ENCODE results near the gene ARGFX. TPM values are rescaled to one million over a fixed set of nuclear protein-coding genes. Genes with fewer than 3 reads are reported as not detected.

Gene ARGFX
- polyA plus RNA-seq, 1 donor (not counting 4 experiments of a cell fraction or from before 2014, with no cell fraction given): not detected

- Histone ChIP-seq H3K4me1 (ENCODE audit: control insufficient read depth, extremely low read depth, insufficient read depth, low read length) (no peaks in the 10 kb centered on the region), H3K27me3 (ENCODE audit: control insufficient read depth, extremely low read depth, insufficient read depth, low read length) (no peaks in the 10 kb centered on the region), H3K79me2 (ENCODE audit: control insufficient read depth, insufficient read depth, low read length) (no peaks in the 10 kb centered on the region), H2AFZ (ENCODE audit: control insufficient read depth, low read length) (no peak overlapping the region), H3K9me1 (ENCODE audit: control insufficient read depth, extremely low read depth, insufficient read depth, low read length) (no peaks in the 10 kb centered on the region), H3K4me2 (ENCODE audit: control insufficient read depth, extremely low read depth, insufficient read depth, low read depth, low read length) (no peak overlapping the region), H3K9me3 (ENCODE audit: control insufficient read depth, low read depth, low read length) (no peaks in the 10 kb centered on the region), H3K9ac (ENCODE audit: control insufficient read depth, extremely low read depth, insufficient read depth, low read length) (no peak overlapping the region), H3K36me3 (ENCODE audit: control insufficient read depth in 2 of 2, extremely low read depth in 1 of 2, insufficient read depth in 2 of 2, low read length in 2 of 2) (no peaks in the 10 kb centered on the region), H3K4me3 (ENCODE audit: control insufficient read depth in 2 of 3, extremely low read depth in 1 of 3, insufficient read depth in 2 of 3, low read depth in 1 of 3, low read length in 3 of 3) (no peak overlapping the region), H4K20me1 (ENCODE audit: control insufficient read depth, extremely low read depth, insufficient read depth, low read length) (no peaks in the 10 kb centered on the region), H3K27ac (ENCODE audit: control insufficient read depth, insufficient read depth, low read length) (no peak overlapping the region)
- TF ChIP-seq EZH2 (IDR thresholded peaks at IDR 0.05; ENCODE audit: low read length) (no peak), CTCF (optimal IDR thresholded peaks at IDR 0.05 in 1 of 3, IDR thresholded peaks at IDR 0.05 in 1 of 3, conservative IDR thresholded peaks at IDR 0.05 in 1 of 3; ENCODE audit: extremely low read depth in 1 of 3, insufficient read depth in 2 of 3, low read length in 3 of 3) (no peak)
- dilution Hi-C loops (cut with MboI; ENCODE audit: extremely low pct_ligation_motif_present, low sequenced_read_pairs): no loop called here
- DNase-seq (ENCODE audit: low read depth, low spot score) (no peak), FAIRE-seq (no peak)
Measured at GRCh38 chr3:121594850-121595249, 27.1 kb downstream of the ARGFX start.

- Histone ChIP-seq H3K27ac (ENCODE audit: control insufficient read depth, insufficient read depth, low read length) (no peak overlapping the region), H3K4me1 (ENCODE audit: control insufficient read depth, extremely low read depth, insufficient read depth, low read length) (no peaks in the 10 kb centered on the region), H4K20me1 (ENCODE audit: control insufficient read depth, extremely low read depth, insufficient read depth, low read length) (no peaks in the 10 kb centered on the region), H3K9me3 (ENCODE audit: control insufficient read depth, low read depth, low read length) (no peaks in the 10 kb centered on the region), H3K4me3 (ENCODE audit: control insufficient read depth in 2 of 3, extremely low read depth in 1 of 3, insufficient read depth in 2 of 3, low read depth in 1 of 3, low read length in 3 of 3) (no peak overlapping the region), H3K4me2 (ENCODE audit: control insufficient read depth, extremely low read depth, insufficient read depth, low read depth, low read length) (no peak overlapping the region), H3K36me3 (ENCODE audit: control insufficient read depth in 2 of 2, extremely low read depth in 1 of 2, insufficient read depth in 2 of 2, low read length in 2 of 2) (no peaks in the 10 kb centered on the region), H3K9ac (ENCODE audit: control insufficient read depth, extremely low read depth, insufficient read depth, low read length) (no peak overlapping the region), H2AFZ (ENCODE audit: control insufficient read depth, low read length) (no peak overlapping the region), H3K27me3 (ENCODE audit: control insufficient read depth, extremely low read depth, insufficient read depth, low read length) (no peaks in the 10 kb centered on the region), H3K79me2 (ENCODE audit: control insufficient read depth, insufficient read depth, low read length) (no peaks in the 10 kb centered on the region), H3K9me1 (ENCODE audit: control insufficient read depth, extremely low read depth, insufficient read depth, low read length) (no peaks in the 10 kb centered on the region)
- TF ChIP-seq CTCF (optimal IDR thresholded peaks at IDR 0.05 in 1 of 3, IDR thresholded peaks at IDR 0.05 in 1 of 3, conservative IDR thresholded peaks at IDR 0.05 in 1 of 3; ENCODE audit: extremely low read depth in 1 of 3, insufficient read depth in 2 of 3, low read length in 3 of 3) (no peak), EZH2 (IDR thresholded peaks at IDR 0.05; ENCODE audit: low read length) (no peak)
- FAIRE-seq: no peak
- DNase-seq (ENCODE audit: low read depth, low spot score): no peak
- dilution Hi-C loops (cut with MboI; ENCODE audit: extremely low pct_ligation_motif_present, low sequenced_read_pairs): no loop called here
Measured at GRCh38 chr3:121595765-121596406, 28.1 kb downstream of the ARGFX start.

Measured in keratinocyte (primary cell).